Panc1 (cell line): ENCODE measurements around the gene CTXND1. TPM values are rescaled to one million over a fixed set of nuclear protein-coding genes. Genes with fewer than 3 reads are reported as not detected.
A peak's percentile ranks its signal among the peaks of the same experiment; 100 is the strongest.

Experiments used
- ATAC-seq: fragments of 200-7000 bp; cut with Tn5 transposase; 2 replicates; pipeline ENCODE4 v1.9.1; 2020; ENCODE audit warnings: mild to moderate bottlenecking, moderate library complexity
- BruUV-seq: library from RNA; stranded (reverse); fragments of 400-500 nt; replicated peaks from 2 replicates; lab custom pipeline; 2021; lab: Mats Ljungman, UMichigan
- CTCF ChIA-PET: fragments of 300-600 bp; sonication (Branson Sonifier 250); formaldehyde crosslinking; loops from one replicate; lab custom pipeline; 2022; ENCODE audit warnings: antibody characterized with exemption; lab: Charles Lee
- POLR2A ChIA-PET: fragments of 300-600 bp; sonication (Branson Sonifier 250); formaldehyde crosslinking; loops from one replicate; lab custom pipeline; 2022; ENCODE audit warnings: antibody characterized with exemption; lab: Charles Lee
- DNase-seq: peaks from one replicate; pipeline ENCODE4 v3.0.0-alpha.2; 2010; ENCODE audit warnings: low read depth, low spot score
- H3K27ac ChIP-seq: 2 replicates; pipeline ENCODE4 v1.5.1; 2011; ENCODE audit warnings: mild to moderate bottlenecking, low read length, inconsistent platforms
- H3K27me3 ChIP-seq: fragments of 200-500 bp; sonication (Bioruptor generic); 2 replicates; pipeline ENCODE4 v1.6.0; 2014; ENCODE audit warnings: low read length, inconsistent platforms; ENCODE audit not compliant: control insufficient read depth, insufficient read depth
- H3K36me3 ChIP-seq: fragments of 200-500 bp; sonication (Bioruptor generic); 2 replicates; pipeline ENCODE4 v1.5.1; 2014; ENCODE audit warnings: inconsistent platforms, mild to moderate bottlenecking, low read length, moderate library complexity; ENCODE audit not compliant: control insufficient read depth, insufficient read depth
- H3K4me1 ChIP-seq: 2 replicates; pipeline ENCODE4 v1.5.1; 2011; ENCODE audit warnings: inconsistent platforms, mild to moderate bottlenecking, low read length, moderate library complexity; ENCODE audit not compliant: control insufficient read depth, insufficient read depth
- H3K4me3 ChIP-seq, 2 experiments: 2 replicates each; pipeline ENCODE4 v1.5.1; 2011 to 2012; ENCODE audit warnings: low read depth in 2 of 2, low read length in 2 of 2, mild to moderate bottlenecking in 2 of 2, inconsistent platforms in 1 of 2, moderate library complexity in 1 of 2
- H3K9me3 ChIP-seq: fragments of 200-500 bp; sonication (Bioruptor generic); 2 replicates; pipeline ENCODE4 v1.5.1; 2014; ENCODE audit warnings: low read depth, mild to moderate bottlenecking, inconsistent platforms, low read length, moderate library complexity; ENCODE audit not compliant: control insufficient read depth, insufficient read depth
- POLR2AphosphoS5 ChIP-seq: IDR thresholded peaks from 2 replicates; pipeline ENCODE4 v1.6.1; 2012; ENCODE audit warnings: mild to moderate bottlenecking, low read depth, low read length, moderate library complexity
- SIN3A ChIP-seq: IDR thresholded peaks from 2 replicates; pipeline ENCODE4 v1.6.1; 2012; ENCODE audit warnings: low read depth, mild to moderate bottlenecking, low read length, moderate library complexity, borderline replicate concordance; ENCODE audit not compliant: insufficient read depth
- TCF7L2 ChIP-seq: IDR thresholded peaks from 2 replicates; pipeline ENCODE4 v1.6.1; 2011; ENCODE audit warnings: mild to moderate bottlenecking, low read depth, low read length, inconsistent platforms
- in situ Hi-C: cut with HindIII; loops from 2 replicates; pipeline ENCODE4 v1.10.0; 2016; ENCODE audit warnings: low sequenced_read_pairs, low pct_unique_long_range_greater_than_20kb
- intact Hi-C: fragments of 100-400 bp; cut with micrococcal nuclease; formaldehyde crosslinking; loops from one replicate; pipeline ENCODE4 v1.10.0; 2022; ENCODE audit not compliant: unreplicated experiment
- total RNA-seq: library from RNA; stranded (reverse); gene quantifications from one replicate; pipeline ENCODE4 v1.2.1, GENCODE V29; 2021; ENCODE audit not compliant: unreplicated experiment
- TF ChIP-seq, protein P1 (sequence below): fragments of 450-650 bp; IDR thresholded peaks from 2 replicates; pipeline ENCODE4 v1.5.1; 2017; ENCODE audit warnings: mild to moderate bottlenecking
- TF ChIP-seq, protein P2 (sequence below), 2 experiments: IDR thresholded peaks; 2 replicates each; pipeline ENCODE4 v1.6.1; 2011 to 2012; ENCODE audit warnings: low read depth in 2 of 2, control low read depth in 1 of 2, low read length in 1 of 2, mild to moderate bottlenecking in 1 of 2, moderate library complexity in 1 of 2; ENCODE audit not compliant: insufficient read depth in 1 of 2

CTXND1 gene
- total RNA-seq, 1 experiment from 2014 or later: not detected

DNA sequence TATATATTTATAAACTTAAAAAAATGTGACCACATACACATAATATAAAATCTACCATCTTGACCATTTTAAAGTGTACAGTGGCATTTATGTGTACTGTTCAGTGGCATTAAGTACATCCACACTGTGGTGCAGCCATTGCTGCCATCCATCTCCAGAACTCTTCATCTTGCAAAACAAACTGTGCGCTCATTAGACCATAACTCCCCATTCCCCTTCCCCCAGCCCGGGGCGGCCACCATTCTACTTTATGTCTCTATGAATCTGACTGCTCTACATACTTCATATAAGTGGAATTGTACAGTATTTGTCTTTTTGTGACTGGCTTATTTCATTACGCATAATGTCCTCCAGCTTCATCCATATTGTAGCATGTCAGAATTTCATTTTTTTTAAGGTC, 47.8 kb downstream of the CTXND1 start:
- in situ Hi-C loops (no loop called here), intact Hi-C loops (no loop called here)
- DNase-seq: no peak
- Histone ChIP-seq H3K4me3 (no peak overlapping the region), H3K9me3 (no peaks in the 10 kb centered on the region), H3K27ac (no peak overlapping the region), H3K36me3 (no peaks in the 10 kb centered on the region), H3K4me1 (no peaks in the 10 kb centered on the region), H3K27me3 (peaks cover 13% of the 10 kb centered on the region)
- ChIA-PET POLR2A (no interaction called here), CTCF (no interaction called here)
- no peak for ATAC-seq
- no peak for TF ChIP-seq TCF7L2
- TF ChIP-seq, protein P1, sequence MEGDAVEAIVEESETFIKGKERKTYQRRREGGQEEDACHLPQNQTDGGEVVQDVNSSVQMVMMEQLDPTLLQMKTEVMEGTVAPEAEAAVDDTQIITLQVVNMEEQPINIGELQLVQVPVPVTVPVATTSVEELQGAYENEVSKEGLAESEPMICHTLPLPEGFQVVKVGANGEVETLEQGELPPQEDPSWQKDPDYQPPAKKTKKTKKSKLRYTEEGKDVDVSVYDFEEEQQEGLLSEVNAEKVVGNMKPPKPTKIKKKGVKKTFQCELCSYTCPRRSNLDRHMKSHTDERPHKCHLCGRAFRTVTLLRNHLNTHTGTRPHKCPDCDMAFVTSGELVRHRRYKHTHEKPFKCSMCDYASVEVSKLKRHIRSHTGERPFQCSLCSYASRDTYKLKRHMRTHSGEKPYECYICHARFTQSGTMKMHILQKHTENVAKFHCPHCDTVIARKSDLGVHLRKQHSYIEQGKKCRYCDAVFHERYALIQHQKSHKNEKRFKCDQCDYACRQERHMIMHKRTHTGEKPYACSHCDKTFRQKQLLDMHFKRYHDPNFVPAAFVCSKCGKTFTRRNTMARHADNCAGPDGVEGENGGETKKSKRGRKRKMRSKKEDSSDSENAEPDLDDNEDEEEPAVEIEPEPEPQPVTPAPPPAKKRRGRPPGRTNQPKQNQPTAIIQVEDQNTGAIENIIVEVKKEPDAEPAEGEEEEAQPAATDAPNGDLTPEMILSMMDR: no peak
- TF ChIP-seq SIN3A: no peak
- no peak for TF ChIP-seq POLR2AphosphoS5
- TF ChIP-seq, protein P2, sequence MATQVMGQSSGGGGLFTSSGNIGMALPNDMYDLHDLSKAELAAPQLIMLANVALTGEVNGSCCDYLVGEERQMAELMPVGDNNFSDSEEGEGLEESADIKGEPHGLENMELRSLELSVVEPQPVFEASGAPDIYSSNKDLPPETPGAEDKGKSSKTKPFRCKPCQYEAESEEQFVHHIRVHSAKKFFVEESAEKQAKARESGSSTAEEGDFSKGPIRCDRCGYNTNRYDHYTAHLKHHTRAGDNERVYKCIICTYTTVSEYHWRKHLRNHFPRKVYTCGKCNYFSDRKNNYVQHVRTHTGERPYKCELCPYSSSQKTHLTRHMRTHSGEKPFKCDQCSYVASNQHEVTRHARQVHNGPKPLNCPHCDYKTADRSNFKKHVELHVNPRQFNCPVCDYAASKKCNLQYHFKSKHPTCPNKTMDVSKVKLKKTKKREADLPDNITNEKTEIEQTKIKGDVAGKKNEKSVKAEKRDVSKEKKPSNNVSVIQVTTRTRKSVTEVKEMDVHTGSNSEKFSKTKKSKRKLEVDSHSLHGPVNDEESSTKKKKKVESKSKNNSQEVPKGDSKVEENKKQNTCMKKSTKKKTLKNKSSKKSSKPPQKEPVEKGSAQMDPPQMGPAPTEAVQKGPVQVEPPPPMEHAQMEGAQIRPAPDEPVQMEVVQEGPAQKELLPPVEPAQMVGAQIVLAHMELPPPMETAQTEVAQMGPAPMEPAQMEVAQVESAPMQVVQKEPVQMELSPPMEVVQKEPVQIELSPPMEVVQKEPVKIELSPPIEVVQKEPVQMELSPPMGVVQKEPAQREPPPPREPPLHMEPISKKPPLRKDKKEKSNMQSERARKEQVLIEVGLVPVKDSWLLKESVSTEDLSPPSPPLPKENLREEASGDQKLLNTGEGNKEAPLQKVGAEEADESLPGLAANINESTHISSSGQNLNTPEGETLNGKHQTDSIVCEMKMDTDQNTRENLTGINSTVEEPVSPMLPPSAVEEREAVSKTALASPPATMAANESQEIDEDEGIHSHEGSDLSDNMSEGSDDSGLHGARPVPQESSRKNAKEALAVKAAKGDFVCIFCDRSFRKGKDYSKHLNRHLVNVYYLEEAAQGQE (IDR thresholded peaks at IDR 0.05; ENCODE audit: insufficient read depth in 1 of 2, low read depth in 2 of 2, low read length in 1 of 2): no peak
- no TSS peak for BruUV-seq

DNA sequence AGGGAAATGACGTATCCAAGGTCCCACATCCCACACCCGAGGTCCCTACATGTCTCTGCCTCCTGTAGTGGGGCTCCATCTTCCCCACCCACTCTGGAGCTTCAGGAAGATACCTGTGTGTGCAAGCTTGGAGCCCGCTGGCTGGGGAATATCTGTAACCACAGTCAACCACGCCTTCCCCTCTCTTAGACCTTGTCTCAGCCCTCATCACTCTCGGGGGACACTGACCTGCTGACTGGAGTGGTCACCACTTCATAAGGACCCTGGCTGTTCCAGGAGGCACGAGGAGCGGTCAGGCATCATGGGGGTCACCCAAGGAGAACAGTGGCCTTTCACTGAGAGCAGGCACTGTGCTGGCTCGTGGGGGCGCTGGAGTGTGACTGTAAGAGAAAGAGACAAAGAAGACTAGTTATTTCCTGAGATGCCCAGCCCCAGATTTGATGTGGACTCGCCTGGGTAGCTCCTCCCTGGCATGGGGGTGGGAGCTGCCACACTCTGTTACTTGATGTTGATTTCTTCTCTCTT, 48.6 kb downstream of the CTXND1 start:
- no TSS peak for BruUV-seq

More for the DNA sequence above, 48.6 kb downstream of the CTXND1 start:
- ChIA-PET POLR2A (no interaction called here), CTCF (no interaction called here)
- intact Hi-C loops (no loop called here), in situ Hi-C loops (no loop called here)
- Histone ChIP-seq H3K27me3 (peaks cover 12% of the 10 kb centered on the region), H3K36me3 (no peaks in the 10 kb centered on the region), H3K9me3 (no peaks in the 10 kb centered on the region), H3K27ac (no peak overlapping the region), H3K4me3 (no peak overlapping the region), H3K4me1 (no peaks in the 10 kb centered on the region)
- 0 out of 2 replicates have a peak, but pooled peaks have one; percentile 18 for ATAC-seq
- no peak for DNase-seq
- TF ChIP-seq TCF7L2: no peak
- no peak for TF ChIP-seq SIN3A
- TF ChIP-seq, protein P1: no peak
- TF ChIP-seq, protein P2 (IDR thresholded peaks at IDR 0.05; ENCODE audit: insufficient read depth in 1 of 2, low read depth in 2 of 2, low read length in 1 of 2): no peak
- TF ChIP-seq POLR2AphosphoS5: no peak
